ENCODE measurements around the gene KCNMA1.

DNA sequence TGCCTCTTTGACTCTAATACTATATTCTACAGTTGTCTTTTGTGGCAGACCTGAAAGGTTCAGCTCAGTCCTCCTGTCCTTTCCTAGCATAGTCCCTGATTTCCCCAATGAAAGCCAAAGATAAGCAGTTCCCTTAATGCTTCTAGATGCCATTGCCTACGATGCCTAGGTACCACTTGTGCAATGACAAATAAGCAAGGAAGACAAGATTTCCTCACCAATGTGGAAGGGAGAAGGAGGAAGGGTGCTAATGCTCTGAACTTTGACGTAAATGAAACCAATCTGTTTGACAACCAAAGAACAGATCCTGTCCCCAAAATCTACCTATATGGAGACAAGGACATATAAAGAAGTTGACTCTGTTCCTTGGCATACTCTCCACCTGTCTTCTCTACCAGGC, 393.3 kb downstream of the KCNMA1 start:
- TF ChIP-seq, protein P1, sequence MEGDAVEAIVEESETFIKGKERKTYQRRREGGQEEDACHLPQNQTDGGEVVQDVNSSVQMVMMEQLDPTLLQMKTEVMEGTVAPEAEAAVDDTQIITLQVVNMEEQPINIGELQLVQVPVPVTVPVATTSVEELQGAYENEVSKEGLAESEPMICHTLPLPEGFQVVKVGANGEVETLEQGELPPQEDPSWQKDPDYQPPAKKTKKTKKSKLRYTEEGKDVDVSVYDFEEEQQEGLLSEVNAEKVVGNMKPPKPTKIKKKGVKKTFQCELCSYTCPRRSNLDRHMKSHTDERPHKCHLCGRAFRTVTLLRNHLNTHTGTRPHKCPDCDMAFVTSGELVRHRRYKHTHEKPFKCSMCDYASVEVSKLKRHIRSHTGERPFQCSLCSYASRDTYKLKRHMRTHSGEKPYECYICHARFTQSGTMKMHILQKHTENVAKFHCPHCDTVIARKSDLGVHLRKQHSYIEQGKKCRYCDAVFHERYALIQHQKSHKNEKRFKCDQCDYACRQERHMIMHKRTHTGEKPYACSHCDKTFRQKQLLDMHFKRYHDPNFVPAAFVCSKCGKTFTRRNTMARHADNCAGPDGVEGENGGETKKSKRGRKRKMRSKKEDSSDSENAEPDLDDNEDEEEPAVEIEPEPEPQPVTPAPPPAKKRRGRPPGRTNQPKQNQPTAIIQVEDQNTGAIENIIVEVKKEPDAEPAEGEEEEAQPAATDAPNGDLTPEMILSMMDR (conservative IDR thresholded peaks at IDR 0.05) = no peak
- TF ChIP-seq EZH2 (IDR thresholded peaks at IDR 0.05; ENCODE audit: low read depth) = no peak

Measured in PC-9 (cell line).